ENCODE results near the gene TMEM201.

TMEM201 gene

GRCh38 chr1:9598316-9598700 lies 9.6 kb downstream of the TMEM201 start:
- Histone ChIP-seq H3K4me2 (no peak overlapping the region), H3K4me3 (no peak overlapping the region), H3K9me3 (replicated peaks in 1 of 11) (no peaks in the 10 kb centered on the region), H3K27ac (peak overlapping the region in 1 of 11 experiments; percentile 86; a peak in 1 of 22 replicates), H3K36me3 (peaks cover 50 to 82% (median 73%) of the 10 kb centered on the region in 11 experiments), H3K27me3 (no peaks in the 10 kb centered on the region), H4K20me1 (peaks cover 18 to 94% (median 62%) of the 10 kb centered on the region in 11 experiments; a peak in 21 of 22 replicates), H3K9ac (0 out of 22 replicates have a peak overlapping the region, but pooled peaks of 1 of the 11 experiments have one; percentile 4), H3K4me1 (peaks cover 21 to 56% (median 39%) of the 10 kb centered on the region in 10 experiments)
- no peak for TF ChIP-seq Cebpa-rat (IDR thresholded peaks at IDR 0.05)

- Histone ChIP-seq H3K27ac (no peak overlapping the region), H3K27me3 (no peaks in the 10 kb centered on the region), H3K4me1 (peaks cover 7 to 42% (median 25%) of the 10 kb centered on the region in 10 experiments), H3K4me2 (peak overlapping the region in 2 of 11 experiments; percentile 20 to 28; a peak in 2 of 22 replicates), H3K36me3 (peaks cover 63 to 96% (median 88%) of the 10 kb centered on the region in 11 experiments), H3K9me3 (replicated peaks in 1 of 11) (no peaks in the 10 kb centered on the region), H3K4me3 (no peak overlapping the region), H3K9ac (peak overlapping the region in 2 of 11 experiments; percentile 24 to 34; a peak in 1 of 22 replicates), H4K20me1 (peaks cover 7 to 94% (median 57%) of the 10 kb centered on the region in 11 experiments; a peak in 21 of 22 replicates)
- TF ChIP-seq Cebpa-rat (IDR thresholded peaks at IDR 0.05): no peak
These were observed 11.0 kb downstream of the TMEM201 start for GRCh38 chr1:9599741-9600140.

DNA sequence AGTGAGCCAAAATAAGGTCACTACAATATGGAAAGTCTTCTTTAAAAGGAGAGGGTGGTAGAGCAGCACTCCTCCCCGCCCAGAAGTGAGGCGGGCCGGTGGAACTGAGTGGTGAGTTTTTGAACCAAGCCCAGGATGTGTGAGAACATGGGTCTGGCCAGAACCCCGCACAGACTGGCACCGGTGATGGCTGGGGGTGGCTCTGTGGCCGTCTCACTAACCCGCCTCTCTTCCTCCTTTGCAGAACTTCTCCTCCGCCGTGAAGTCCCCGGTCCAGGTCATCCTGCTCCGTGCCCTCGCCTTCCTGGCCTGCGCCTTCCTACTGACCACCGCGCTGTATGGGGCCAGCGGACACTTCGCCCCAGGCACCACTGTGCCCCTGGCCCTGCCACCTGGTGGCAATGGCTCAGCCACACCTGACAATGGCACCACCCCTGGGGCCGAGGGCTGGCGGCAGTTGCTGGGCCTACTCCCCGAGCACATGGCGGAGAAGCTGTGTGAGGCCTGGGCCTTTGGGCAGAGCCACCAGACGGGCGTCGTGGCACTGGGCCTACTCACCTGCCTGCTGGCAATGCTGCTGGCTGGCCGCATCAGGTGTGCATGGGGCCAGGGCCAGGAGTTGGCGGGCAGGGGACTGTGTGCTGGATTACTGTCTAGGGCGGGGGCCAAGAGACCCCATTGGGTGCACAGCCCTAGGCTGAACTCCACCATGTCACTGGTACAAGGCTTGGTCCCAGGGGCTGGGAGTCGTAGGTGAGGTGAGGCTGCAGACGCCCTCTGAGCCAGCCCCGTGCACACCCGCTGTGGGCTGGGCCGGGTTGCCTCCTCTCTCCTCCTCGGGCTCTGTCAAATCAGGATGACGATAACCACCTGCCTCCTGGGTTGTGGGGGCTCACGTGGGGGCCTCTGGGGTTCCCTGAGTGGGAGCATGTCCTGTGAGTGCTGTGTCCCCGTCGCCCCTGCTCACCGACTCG lies 12.4 kb downstream of the TMEM201 start:
- H3K4me3 ChIP-seq: no peak overlapping the region
- H3K27me3 ChIP-seq: no peaks in the 10 kb centered on the region
- H3K9me3 ChIP-seq (replicated peaks in 1 of 11): no peaks in the 10 kb centered on the region
- H4K20me1 ChIP-seq: peaks cover 0 to 94% (median 51%) of the 10 kb centered on the region in 11 experiments; a peak in 18 of 22 replicates
- H3K4me2 ChIP-seq: no peak overlapping the region; a peak in 1 of 22 replicates
- peaks cover 71 to 100% (median 97%) of the 10 kb centered on the region in 11 experiments for H3K36me3 ChIP-seq
- no peak overlapping the region for H3K27ac ChIP-seq
- peak overlapping the region in 2 of 11 experiments; percentile 14 to 26; a peak in 1 of 22 replicates for H3K9ac ChIP-seq
- peaks cover 0 to 28% (median 10%) of the 10 kb centered on the region in 10 experiments; a peak in 16 of 20 replicates for H3K4me1 ChIP-seq
- TF ChIP-seq Cebpa-rat (IDR thresholded peaks at IDR 0.05): no peak

DNA sequence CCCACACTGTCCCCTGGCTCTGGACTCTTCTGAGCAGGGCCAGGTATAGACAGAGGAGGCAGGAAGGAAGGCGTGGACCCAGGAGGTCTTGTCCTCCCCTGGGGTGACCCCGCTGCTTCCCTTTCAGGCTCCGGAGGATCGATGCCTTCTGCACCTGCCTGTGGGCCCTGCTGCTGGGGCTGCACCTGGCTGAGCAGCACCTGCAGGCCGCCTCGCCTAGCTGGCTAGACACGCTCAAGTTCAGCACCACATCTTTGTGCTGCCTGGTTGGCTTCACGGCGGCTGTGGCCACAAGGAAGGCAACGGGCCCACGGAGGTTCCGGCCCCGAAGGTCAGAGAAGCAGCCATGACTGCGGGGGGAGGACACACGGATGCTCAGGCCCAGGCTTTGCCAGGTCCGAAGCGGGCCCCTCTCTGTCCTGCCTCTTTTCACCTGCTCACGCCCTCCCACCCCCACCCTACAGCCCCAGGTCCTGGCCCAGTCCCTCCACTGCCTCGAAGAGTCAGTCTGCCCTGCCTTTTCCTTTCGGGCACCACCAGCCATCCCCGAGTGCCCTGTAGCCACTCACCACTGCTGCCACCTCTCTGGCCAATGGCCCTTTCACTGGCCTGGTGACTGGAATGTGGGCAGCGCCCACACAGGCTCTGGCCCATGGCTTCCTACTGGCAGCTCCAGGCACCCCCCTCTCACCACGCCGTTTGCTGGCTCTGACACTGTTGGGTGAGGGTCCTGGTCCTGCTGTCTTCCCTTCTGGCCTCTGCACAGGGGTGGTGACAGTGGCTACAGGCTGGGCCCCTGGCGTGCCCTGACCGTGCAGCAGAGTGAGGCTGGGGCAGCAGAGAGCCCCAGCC lies 13.5 kb downstream of the TMEM201 start:
- no peak for TF ChIP-seq Cebpa-rat (IDR thresholded peaks at IDR 0.05)
- no peak overlapping the region for H3K4me3 ChIP-seq
- H3K4me2 ChIP-seq: no peak overlapping the region; a peak in 1 of 22 replicates
- no peak overlapping the region for H3K27ac ChIP-seq
- peaks cover 0 to 18% (median under 1%) of the 10 kb centered on the region in 10 experiments; a peak in 8 of 20 replicates for H3K4me1 ChIP-seq
- peaks cover 69 to 100% (median 100%) of the 10 kb centered on the region in 11 experiments for H3K36me3 ChIP-seq
- H4K20me1 ChIP-seq: peaks cover 0 to 94% (median 40%) of the 10 kb centered on the region in 11 experiments; a peak in 18 of 22 replicates
- no peaks in the 10 kb centered on the region for H3K9me3 ChIP-seq (replicated peaks in 1 of 11)
- H3K27me3 ChIP-seq: no peaks in the 10 kb centered on the region
- H3K9ac ChIP-seq: peak overlapping the region in 1 of 11 experiments; percentile 26; a peak in 2 of 22 replicates

- H3K9me3 ChIP-seq (replicated peaks in 1 of 11): no peaks in the 10 kb centered on the region
- H3K4me3 ChIP-seq: no peak overlapping the region
- TF ChIP-seq Cebpa-rat (IDR thresholded peaks at IDR 0.05): no peak
- H3K27me3 ChIP-seq: no peaks in the 10 kb centered on the region
- H3K27ac ChIP-seq: no peak overlapping the region
- H3K9ac ChIP-seq: no peak overlapping the region
- peaks cover 0 to 94% (median 40%) of the 10 kb centered on the region in 11 experiments; a peak in 16 of 22 replicates for H4K20me1 ChIP-seq
- H3K4me2 ChIP-seq: no peak overlapping the region
- peaks cover 0 to 14% (median 0%) of the 10 kb centered on the region in 10 experiments; a peak in 5 of 20 replicates for H3K4me1 ChIP-seq
- H3K36me3 ChIP-seq: peaks cover 67 to 100% (median 100%) of the 10 kb centered on the region in 11 experiments
These were observed 14.1 kb downstream of the TMEM201 start for GRCh38 chr1:9602794-9603167.

DNA sequence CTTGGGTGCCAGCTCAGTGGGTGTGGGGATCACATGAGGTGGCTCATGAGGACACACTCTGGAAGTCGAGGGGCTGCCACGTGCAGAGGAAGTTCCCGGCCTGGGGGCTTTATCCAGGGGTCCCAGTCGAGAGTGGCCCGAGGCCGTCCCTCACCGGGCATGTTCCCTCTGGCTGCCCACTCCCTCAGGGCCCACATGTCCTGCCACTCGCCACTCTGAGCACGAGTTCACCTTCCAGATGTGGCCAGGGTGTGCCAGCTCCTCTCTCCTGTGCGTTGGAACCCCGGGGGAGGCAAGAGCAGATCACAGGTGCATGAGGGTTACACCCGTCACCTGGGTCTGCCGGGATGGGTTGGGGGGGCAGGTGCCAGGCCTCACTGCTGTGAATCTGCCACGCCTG lies 14.6 kb downstream of the TMEM201 start:
- Histone ChIP-seq H3K4me2 (no peak overlapping the region), H3K27me3 (no peaks in the 10 kb centered on the region), H4K20me1 (peaks cover 0 to 94% (median 36%) of the 10 kb centered on the region in 11 experiments; a peak in 14 of 22 replicates), H3K27ac (no peak overlapping the region), H3K36me3 (peaks cover 64 to 100% (median 100%) of the 10 kb centered on the region in 11 experiments), H3K4me1 (peaks cover 0 to 14% (median 0%) of the 10 kb centered on the region in 10 experiments; a peak in 5 of 20 replicates), H3K9me3 (replicated peaks in 1 of 11) (no peaks in the 10 kb centered on the region), H3K9ac (no peak overlapping the region), H3K4me3 (no peak overlapping the region)
- no peak for TF ChIP-seq Cebpa-rat (IDR thresholded peaks at IDR 0.05)

GRCh38 chr1:9603766-9604753 lies 15.3 kb downstream of the TMEM201 start:
- H3K4me1 ChIP-seq: peaks cover 0 to 14% (median 0%) of the 10 kb centered on the region in 10 experiments; a peak in 5 of 20 replicates
- 0 out of 22 replicates have a peak overlapping the region, but pooled peaks of 1 of the 11 experiments have one; percentile 9 for H3K9ac ChIP-seq
- H3K9me3 ChIP-seq (replicated peaks in 1 of 11): no peaks in the 10 kb centered on the region
- no peak overlapping the region for H3K27ac ChIP-seq
- TF ChIP-seq Cebpa-rat (IDR thresholded peaks at IDR 0.05): no peak
- H4K20me1 ChIP-seq: peaks cover 0 to 93% (median 33%) of the 10 kb centered on the region in 11 experiments; a peak in 13 of 22 replicates
- H3K4me2 ChIP-seq: no peak overlapping the region
- peaks cover 64 to 100% (median 100%) of the 10 kb centered on the region in 11 experiments for H3K36me3 ChIP-seq
- no peak overlapping the region for H3K4me3 ChIP-seq
- H3K27me3 ChIP-seq: no peaks in the 10 kb centered on the region
